ENCODE data around the gene DOK1. TPM values are rescaled to one million over a fixed set of nuclear protein-coding genes. Genes with fewer than 3 reads are reported as not detected.

The DOK1 gene
- total RNA-seq: 10 to 100 TPM; 23.7 to 32.4 TPM

DNA sequence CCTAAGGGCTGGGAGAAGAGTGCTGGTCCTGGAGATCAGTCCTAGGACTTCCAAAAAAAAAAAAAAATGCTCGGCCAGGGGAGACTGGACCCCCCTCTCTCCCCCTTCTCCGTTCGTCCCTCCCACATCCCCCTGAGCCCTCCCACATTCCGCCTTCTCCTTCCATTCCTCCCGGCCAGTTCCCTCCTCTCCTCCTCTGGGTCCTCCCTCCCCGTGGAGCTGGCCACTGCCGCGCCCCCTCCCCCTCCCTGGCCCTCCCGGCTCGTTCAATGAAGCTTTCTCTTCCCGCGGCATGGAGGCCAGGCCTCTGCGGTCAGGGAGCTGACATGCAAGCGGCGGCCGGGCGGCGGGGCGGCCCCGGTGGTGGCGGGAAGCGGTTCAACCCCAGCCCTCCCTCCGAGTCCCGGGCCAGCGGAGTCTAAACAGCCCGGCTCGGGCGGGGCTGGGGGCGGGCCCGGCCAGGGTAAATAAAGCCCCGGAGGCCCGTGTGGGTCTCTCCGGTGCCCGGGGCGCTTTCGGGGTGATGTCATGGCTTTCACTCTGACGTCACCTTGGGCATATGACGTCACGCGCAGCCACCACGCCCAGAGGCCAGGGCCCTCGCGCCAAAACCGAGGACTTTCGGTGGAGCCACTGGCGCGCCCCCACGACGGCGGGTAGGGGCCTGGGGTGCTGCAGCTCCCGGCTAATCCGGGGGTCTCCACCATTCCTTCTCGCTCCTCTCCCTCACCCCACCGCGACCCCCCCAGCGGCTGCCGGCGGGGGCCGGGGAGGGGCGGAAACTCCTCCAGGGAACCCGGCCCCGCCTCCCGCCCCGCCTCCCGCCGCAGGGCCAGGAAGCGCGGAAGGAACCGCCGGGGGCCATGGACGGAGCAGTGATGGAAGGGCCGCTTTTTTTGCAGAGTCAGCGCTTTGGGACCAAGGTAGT lies at the start of gene DOK1, which contains the start of gene LOXL3:
Gene DOK1 (plus strand): TSS at position 829 of the 928 bp plus-strand sequence. CDS start 35 bp downstream, at position 864.
Gene LOXL3 (minus strand): TSS at position 51 of the 928 bp plus-strand sequence. CDS start 1,308 bp downstream, outside the sequence.
- peak within 1 kb of the TSS; percentile 86 for H3K4me3 Mint-ChIP-seq
- H3K27ac Mint-ChIP-seq: peak within 1 kb of the TSS; percentile 85
- peaks cover 19% of the 10 kb centered on the region for H3K27me3 Mint-ChIP-seq
- peaks cover 6% of the 10 kb centered on the region for H3K4me1 Mint-ChIP-seq
- no peaks in the 10 kb centered on the region for H3K9me3 Mint-ChIP-seq
- peaks cover 26% of the 10 kb centered on the region for H3K36me3 Mint-ChIP-seq (ENCODE audit: low read depth)
- peak; percentile 88 for ATAC-seq (replicated peaks)

DNA sequence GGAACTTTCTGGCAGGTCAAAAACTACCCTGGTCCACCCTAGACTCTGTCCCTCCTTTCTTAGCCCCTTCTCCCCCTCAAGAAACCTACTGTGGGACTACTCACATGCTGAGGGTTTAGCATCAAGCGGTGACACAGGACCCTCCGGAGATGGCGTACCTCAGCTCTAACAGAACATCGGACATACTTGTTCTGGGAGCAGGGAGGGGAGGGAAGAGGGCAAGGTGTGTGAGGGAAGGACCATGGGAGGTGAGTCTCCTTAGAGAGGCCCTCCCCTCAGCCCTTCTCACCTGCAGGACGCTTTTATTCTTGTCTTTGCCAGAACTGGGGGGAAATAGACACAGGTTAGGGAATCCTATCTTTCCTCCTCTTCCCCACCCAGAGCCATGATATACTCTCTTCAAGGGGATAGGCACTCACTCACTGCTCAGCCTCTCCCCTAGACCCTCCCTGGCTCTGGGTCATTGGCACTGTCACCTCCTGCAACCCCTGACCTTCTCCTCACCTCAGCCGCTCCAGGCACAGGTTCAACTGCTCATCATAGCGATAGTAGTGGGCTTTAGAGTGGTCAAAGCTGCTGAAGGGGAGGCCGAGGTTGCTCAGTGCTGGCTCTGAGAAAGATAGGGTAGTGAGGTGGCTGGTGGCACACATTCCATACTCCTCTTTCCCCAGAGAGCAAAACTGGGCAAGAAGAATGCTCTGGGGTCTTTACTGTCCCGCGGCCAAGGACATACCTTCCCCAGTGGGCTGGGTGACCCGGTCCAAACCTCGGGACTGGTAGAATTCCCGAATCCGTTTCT lies 48.9 kb upstream of the DOK1 start:
- peaks cover 28% of the 10 kb centered on the region for H3K4me1 Mint-ChIP-seq
- H3K27me3 Mint-ChIP-seq: peaks cover 19% of the 10 kb centered on the region
- peak overlapping the region; percentile 94 for H3K4me3 Mint-ChIP-seq
- H3K9me3 Mint-ChIP-seq: no peaks in the 10 kb centered on the region
- H3K36me3 Mint-ChIP-seq (ENCODE audit: low read depth): peaks cover 40% of the 10 kb centered on the region
- no peak overlapping the region for H3K27ac Mint-ChIP-seq
- no peak for ATAC-seq (replicated peaks)

DNA sequence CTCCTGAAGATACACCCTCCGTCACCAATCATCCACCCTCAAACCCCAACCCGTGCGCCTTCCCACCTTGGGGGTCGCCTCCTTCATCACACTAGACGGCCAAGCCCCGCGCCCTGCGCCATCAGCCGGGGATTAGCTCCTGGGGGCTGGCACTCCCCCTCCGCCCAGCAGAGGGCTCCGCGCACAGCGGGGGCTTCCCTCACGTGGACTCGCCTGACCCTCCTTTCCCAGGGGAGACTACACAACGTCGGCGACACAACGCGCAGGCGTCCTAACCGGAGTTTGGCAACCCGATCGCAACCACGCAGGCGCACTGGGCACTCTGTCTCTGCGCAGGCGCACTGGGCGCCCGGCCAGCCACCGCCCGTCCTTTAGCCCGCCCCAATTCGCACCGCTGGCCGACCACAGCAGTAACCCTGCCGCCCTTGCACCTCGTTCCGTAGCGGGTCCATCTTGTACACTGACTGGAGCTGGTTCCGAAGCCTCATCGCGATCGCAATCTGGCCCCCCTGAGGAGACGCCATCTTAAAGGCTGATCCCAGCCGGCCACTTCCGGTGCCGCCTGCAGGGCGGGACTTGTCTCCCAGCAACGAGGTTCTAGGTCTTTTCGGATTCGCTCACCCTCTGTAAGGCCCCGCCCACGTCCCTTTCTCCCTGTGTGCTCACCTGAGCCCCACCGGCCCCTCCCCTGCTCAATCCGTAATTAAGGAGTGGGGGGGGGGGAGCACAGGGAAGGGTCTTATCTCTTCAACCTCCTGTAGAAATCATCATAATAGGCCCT lies 47.2 kb upstream of the DOK1 start, which contains the start of gene PCGF1:
Gene PCGF1 (minus strand): TSS at position 551 of the 781 bp plus-strand sequence. CDS start 27 bp downstream, at position 524.
- H3K9me3 Mint-ChIP-seq: no peaks in the 10 kb centered on the region
- peak within 1 kb of the TSS; percentile 99 for H3K27ac Mint-ChIP-seq
- H3K36me3 Mint-ChIP-seq (ENCODE audit: low read depth): peaks cover 40% of the 10 kb centered on the region
- peaks cover 28% of the 10 kb centered on the region for H3K4me1 Mint-ChIP-seq
- peak within 1 kb of the TSS; percentile 94 for H3K4me3 Mint-ChIP-seq
- peak; percentile 95 for ATAC-seq (replicated peaks)
- H3K27me3 Mint-ChIP-seq: peaks cover 11% of the 10 kb centered on the region

DNA sequence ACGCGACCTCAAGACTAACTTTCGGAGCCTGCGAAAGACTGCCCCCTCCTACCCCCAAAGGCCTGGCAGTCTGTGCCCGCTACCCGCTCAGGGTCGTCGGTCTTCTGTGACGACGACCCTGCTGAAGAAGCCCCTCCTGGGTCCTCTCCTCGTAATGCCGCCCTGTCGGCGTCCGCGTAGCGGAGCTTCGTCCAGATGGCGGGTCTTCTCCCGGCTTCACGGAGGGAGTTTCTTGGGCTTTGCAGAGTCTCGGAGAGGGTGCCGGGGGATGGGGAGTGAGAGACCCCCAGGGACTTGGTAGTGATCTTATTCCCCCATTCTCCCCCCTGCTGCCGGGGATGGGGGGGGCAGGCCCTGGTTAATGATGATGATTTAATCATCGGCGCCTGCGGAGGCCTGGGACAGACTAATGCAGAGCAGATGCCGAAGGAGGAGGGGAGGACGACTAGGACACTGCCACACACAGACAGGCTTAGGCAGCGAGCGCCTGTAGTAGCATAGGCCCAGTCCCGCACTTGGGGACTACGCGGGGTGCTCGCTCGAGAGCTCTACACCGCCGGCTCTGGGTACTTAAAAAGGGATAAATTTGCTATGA lies 46.5 kb upstream of the DOK1 start:
- peak overlapping the region; percentile 99 for H3K27ac Mint-ChIP-seq
- peaks cover 28% of the 10 kb centered on the region for H3K4me1 Mint-ChIP-seq
- H3K36me3 Mint-ChIP-seq (ENCODE audit: low read depth): peaks cover 40% of the 10 kb centered on the region
- peak overlapping the region; percentile 94 for H3K4me3 Mint-ChIP-seq
- ATAC-seq (replicated peaks): peak; percentile 5
- H3K27me3 Mint-ChIP-seq: peaks cover 11% of the 10 kb centered on the region
- H3K9me3 Mint-ChIP-seq: no peaks in the 10 kb centered on the region

DNA sequence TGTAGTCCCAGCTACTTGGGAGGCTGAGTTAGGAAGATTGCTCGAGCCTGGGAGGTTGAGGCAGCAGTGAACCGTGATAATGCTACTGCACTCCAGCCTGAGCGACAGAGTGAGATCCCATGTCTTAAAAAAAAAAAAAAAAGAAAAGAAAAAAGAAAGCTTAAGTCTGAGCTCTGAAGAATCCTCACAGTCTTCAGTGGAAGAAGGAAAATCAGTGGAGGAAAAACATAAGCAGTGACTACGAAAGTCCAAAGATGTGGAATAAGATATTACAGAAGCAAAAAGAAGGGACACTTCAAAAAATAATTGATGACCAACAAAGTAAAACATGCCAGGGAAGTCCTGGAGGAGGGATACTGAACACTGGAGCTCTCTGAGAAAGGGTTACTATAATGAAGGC lies 44.2 kb upstream of the DOK1 start:
- H3K4me1 Mint-ChIP-seq: peaks cover 18% of the 10 kb centered on the region

DNA sequence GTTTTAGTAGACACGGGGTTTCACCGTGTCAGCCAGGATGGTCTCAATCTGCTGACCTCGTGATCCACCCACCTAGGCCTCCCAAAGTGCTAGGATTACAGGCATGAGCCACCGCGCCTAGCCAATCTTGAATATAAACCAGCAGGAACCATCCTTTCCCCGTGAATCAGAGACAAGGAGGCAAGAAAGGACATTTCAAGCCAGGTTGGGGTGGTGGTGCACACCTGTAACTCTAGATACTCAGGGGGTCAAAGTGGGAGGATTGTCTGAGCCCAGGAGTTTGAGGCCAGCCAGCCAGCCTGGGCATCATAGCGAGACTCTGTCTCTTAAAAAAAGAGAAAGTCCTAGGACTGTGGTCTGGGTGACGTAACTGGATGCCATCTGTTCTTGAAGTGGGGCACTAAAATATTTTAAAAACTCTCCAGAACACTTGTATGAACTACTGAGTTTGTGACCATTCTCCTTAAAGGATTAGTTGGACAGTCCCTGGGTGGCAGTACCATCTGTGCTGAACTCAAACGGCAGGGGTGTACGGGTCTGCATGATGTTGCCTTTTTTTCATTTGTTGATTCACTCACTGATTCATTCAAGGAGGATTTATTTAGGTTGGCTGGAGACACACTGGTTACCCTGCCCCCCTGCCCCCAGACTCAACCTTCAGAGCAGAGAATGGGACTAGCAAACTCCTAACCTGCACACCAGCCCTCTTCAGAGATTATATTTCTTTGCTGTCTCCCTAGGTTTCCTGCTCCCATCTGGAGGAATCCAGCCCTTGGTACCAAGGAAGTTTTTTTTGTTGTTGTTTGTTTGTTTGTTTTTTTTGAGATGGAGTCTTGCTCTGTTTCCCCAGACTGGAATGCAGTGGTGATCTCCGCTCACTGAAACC lies 43.2 kb upstream of the DOK1 start:
- no peak for ATAC-seq (replicated peaks)
- Mint-ChIP-seq H3K36me3 (ENCODE audit: low read depth) (peaks cover 14% of the 10 kb centered on the region), H3K9me3 (no peaks in the 10 kb centered on the region), H3K4me3 (no peak overlapping the region), H3K27me3 (peaks cover 5% of the 10 kb centered on the region), H3K27ac (no peak overlapping the region), H3K4me1 (peaks cover 14% of the 10 kb centered on the region)

More for the DNA sequence above, 44.2 kb upstream of the DOK1 start:
- ATAC-seq (replicated peaks): no peak
- Mint-ChIP-seq H3K27ac (no peak overlapping the region), H3K36me3 (ENCODE audit: low read depth) (peaks cover 25% of the 10 kb centered on the region), H3K9me3 (no peaks in the 10 kb centered on the region), H3K27me3 (peaks cover 3% of the 10 kb centered on the region), H3K4me3 (no peak overlapping the region)

DNA sequence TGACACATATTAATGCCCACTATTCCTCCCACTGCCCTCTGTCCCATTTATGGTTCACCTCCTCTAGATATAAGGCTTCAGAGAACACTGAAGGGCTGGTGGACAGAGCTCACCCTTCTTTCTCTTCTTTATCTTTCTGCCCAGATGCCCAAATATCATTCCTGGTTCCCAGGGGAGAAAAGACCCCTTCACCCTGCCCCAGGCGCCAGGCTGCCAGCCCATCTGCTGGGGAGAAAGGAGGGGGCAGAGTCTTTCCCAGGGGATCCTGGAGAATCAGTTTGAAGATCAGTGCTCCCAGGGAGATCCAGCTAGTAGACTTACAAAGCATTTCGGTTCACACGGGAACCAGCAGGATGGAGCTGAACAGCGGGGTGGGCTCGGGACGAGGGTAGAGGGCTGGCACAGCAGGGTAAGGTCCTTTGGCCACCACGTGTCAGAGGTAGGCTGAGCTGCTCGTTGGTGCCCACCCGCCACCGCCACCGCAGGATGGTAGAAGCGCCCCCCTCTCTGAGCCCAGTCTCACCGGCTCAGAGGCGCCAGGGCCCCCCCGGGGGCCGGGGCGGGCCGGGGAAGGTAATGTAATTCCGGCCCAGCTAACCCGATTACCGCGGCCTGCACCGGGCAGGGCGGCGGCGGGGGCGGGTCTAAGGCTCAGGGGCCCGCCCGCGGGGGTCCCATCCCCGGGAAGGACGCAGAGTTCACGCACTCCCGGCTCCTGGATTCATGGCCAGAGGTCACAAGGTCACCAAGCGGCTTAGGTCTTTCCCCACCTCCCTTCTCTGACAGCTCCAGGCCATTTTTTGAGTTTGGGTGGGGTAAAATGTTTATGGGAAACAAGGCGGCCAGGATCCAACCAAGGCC lies 41.5 kb upstream of the DOK1 start:
- no peak for ATAC-seq (replicated peaks)
- no peaks in the 10 kb centered on the region for H3K36me3 Mint-ChIP-seq (ENCODE audit: low read depth)
- H3K27me3 Mint-ChIP-seq: peaks cover 18% of the 10 kb centered on the region
- no peaks in the 10 kb centered on the region for H3K9me3 Mint-ChIP-seq
- peaks cover 5% of the 10 kb centered on the region for H3K4me1 Mint-ChIP-seq
- peak overlapping the region; percentile 54 for H3K4me3 Mint-ChIP-seq
- no peak overlapping the region for H3K27ac Mint-ChIP-seq

DNA sequence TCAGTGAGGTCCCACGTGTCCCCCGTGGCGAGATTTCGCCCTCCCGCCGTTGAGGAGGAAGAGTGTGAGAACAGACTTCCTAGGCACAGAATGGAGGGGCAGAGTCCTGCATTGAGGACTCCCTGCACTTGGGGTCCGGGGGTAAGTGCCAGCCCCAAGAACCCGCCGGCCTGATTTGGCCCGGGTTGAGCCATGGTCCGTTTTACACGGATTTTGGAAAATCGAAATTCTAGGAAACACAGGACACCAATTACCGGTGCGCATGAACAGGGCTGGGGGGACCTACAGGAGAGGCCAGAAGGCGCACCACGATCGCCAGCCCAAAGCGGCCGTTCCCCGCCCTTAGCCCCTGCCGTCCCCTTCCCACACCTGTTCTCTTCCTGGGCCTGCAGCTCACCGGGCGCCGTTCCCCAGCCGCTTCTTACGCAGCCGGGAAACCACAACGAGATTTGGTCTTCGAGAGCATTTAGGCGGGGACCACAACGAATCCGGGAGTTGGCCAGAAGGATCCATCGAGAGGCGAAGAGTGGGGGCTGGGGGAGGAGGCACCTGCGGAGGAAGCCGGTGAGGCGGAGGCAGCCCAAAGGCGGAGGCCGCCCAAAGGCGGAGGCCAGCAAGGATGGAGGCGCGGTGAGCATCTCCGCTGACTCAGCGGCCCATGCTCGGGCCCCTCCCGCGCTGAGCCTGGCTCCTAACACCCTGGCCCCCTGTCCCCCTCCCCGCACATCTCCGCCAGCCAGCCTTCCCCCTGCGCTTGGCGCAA lies 40.7 kb upstream of the DOK1 start:
- ATAC-seq (replicated peaks): peak; percentile 51
- H3K9me3 Mint-ChIP-seq: no peaks in the 10 kb centered on the region

DNA sequence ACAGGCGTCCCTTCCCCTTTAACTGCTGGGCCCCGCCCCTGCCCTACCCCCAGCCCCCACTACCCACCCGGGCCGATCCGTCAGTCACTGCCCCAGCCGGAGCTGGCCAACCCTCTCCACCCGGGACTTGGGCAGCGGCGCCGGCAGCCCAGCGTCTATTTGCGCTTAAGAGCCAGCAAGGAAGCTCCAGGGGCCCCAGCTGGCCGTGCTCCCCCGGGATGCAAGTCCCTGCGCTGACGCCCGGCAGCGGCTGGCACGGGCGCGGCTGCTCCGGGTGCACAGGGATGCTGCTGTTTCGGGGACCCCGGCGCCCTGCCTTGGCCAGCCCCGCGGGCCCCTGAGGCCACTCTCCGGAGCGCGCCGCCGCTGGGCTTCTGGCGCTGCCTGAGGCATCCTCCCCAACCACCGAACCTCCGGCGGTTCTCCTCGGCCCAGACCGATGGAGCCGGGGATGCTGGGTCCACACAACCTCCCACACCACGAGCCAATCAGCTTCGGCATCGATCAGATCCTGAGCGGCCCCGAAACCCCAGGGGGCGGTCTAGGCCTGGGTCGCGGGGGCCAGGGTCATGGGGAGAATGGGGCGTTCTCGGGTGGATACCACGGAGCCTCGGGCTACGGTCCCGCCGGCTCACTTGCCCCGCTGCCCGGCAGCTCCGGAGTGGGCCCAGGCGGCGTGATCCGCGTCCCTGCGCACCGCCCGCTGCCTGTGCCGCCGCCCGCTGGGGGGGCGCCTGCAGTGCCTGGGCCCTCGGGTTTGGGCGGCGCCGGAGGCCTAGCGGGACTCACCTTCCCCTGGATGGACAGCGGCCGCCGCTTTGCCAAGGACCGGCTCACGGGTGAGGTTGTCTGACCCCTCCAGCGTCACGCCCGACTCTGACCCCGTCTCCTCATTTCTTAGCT lies 39.9 kb upstream of the DOK1 start, which contains the start of gene TLX2:
Gene TLX2 (plus strand): TSS at position 83 of the 903 bp plus-strand sequence. CDS start 357 bp downstream, at position 440.
- H3K4me3 Mint-ChIP-seq: peak within 1 kb of the TSS; percentile 84
- ATAC-seq (replicated peaks): peak; percentile 24
- peak within 1 kb of the TSS; percentile 73 for H3K27ac Mint-ChIP-seq
- H3K4me1 Mint-ChIP-seq: peaks cover 3% of the 10 kb centered on the region
- H3K36me3 Mint-ChIP-seq (ENCODE audit: low read depth): no peaks in the 10 kb centered on the region
- no peaks in the 10 kb centered on the region for H3K9me3 Mint-ChIP-seq
- H3K27me3 Mint-ChIP-seq: peaks cover 28% of the 10 kb centered on the region

More for the DNA sequence above, 40.7 kb upstream of the DOK1 start:
- Mint-ChIP-seq H3K36me3 (ENCODE audit: low read depth) (no peaks in the 10 kb centered on the region), H3K4me3 (peak overlapping the region; percentile 54), H3K27ac (no peak overlapping the region), H3K4me1 (peaks cover 5% of the 10 kb centered on the region), H3K27me3 (peaks cover 25% of the 10 kb centered on the region)

DNA sequence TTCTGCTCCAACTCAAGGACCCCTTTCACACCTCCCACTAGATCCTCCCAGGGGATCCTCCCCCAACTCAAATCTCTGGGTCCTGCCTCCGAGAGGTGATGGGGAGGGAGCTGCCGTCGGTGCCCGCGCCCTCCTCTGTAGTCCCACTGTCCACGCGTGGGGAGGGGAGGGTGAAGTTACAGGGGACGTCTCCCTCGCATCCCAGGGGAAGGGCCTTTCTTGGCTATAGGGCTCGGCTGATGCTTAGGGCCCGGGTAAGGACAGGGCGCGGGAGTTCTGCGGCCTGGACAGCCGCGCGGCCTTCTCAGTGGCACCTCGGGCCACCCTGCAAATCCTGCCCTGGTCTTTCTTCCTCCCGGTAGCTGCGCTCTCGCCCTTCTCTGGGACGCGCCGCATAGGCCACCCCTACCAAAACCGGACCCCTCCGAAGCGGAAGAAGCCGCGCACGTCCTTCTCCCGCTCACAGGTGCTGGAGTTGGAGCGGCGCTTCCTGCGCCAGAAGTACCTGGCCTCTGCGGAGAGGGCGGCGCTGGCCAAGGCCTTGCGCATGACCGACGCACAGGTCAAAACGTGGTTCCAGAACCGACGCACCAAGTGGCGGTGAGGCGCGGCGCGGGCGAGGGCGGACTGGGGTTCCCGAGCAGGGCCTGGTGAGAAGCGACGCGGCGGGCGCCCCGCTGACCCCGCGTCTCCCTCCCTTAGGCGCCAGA lies 39.1 kb upstream of the DOK1 start:
- peak overlapping the region; percentile 84 for H3K4me3 Mint-ChIP-seq
- H3K27ac Mint-ChIP-seq: peak overlapping the region; percentile 73
- no peaks in the 10 kb centered on the region for H3K36me3 Mint-ChIP-seq (ENCODE audit: low read depth)
- peaks cover 35% of the 10 kb centered on the region for H3K27me3 Mint-ChIP-seq
- no peaks in the 10 kb centered on the region for H3K9me3 Mint-ChIP-seq
- no peaks in the 10 kb centered on the region for H3K4me1 Mint-ChIP-seq
- peak; percentile 16 for ATAC-seq (replicated peaks)

Data from activated T-helper 17 cell treated with anti-CD3 and anti-CD28 coated beads, Interleukin-2, amount 50 U/mL, for 72 hours (primary cell).